ENCODE results near the gene ZNF213. TPM values are rescaled to one million over a fixed set of nuclear protein-coding genes. Genes with fewer than 3 reads are reported as not detected.
A peak's percentile ranks its signal among the peaks of the same experiment; 100 is the strongest.
"Not testable (repeated sequence)": the region's sequence is repeated elsewhere in the genome, so short reads cannot be mapped to it uniquely, and the experiment has no call there.

Gene ZNF213
- total and polyA plus RNA-seq, 2 donors from 2014 or later, result 5.6 to 12.5 TPM

DNA sequence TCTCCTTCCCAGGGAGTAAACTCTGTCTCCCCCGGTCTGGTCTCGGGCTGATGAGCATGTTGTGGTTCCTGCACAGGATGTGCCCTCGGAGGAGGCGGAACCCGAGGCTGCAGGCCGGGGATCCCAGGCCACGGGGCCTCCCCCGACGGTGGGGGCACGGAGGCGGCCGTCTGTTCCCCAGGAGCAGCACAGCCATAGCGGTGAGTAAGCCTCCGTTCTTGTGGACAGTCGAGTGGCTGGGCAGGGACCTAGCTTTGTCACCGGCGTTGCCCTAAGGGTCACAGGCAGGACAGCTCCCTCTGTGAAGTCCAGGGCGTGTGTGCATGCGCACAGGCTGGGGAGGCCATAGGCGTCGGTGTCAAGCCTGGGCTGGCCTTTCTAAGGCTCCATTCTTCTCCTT, 3.5 kb downstream of the ZNF213 start:
- H3K9ac ChIP-seq (ENCODE audit: low read length in 3 of 3), result no peak overlapping the region
- peaks cover 0 to 7% (median 0%) of the 10 kb centered on the region in 3 donors for H3K36me3 ChIP-seq (ENCODE audit: control insufficient read depth in 2 of 3, insufficient read depth in 3 of 3, low read length in 3 of 3)
- H3K27ac ChIP-seq (ENCODE audit: low read depth in 2 of 2, low read length in 2 of 2), result no peak overlapping the region
- intact Hi-C loops (cut with DNase I), result no loop called here
- H3K4me1 ChIP-seq (ENCODE audit: control insufficient read depth in 2 of 3, insufficient read depth in 2 of 3, low read depth in 1 of 3, low read length in 3 of 3), result peaks cover 0 to 7% (median 0%) of the 10 kb centered on the region in 3 donors
- DNase-seq (peak in 1 of 5 donors; percentile 58), FAIRE-seq (no peak)
- H3K4me3 ChIP-seq (ENCODE audit: low read length in 3 of 3), result no peak overlapping the region
- H3K9me3 ChIP-seq (ENCODE audit: control insufficient read depth in 2 of 3, insufficient read depth in 1 of 3, low read length in 3 of 3), result no peaks in the 10 kb centered on the region
- TF ChIP-seq CTCF (IDR thresholded peaks at IDR 0.05; ENCODE audit: borderline replicate concordance, extremely low read depth, insufficient read depth), result no peak
- no peaks in the 10 kb centered on the region for H3K27me3 ChIP-seq (ENCODE audit: control insufficient read depth, insufficient read depth, low read length)

GRCh38 chr16:3138823-3139426, 4.1 kb downstream of the ZNF213 start:
- DNase-seq, result peak in 2 of 5 donors; percentile 28 to 29
- intact Hi-C loops (cut with DNase I), result no loop called here
- no peak overlapping the region for H3K4me3 ChIP-seq (ENCODE audit: low read length in 3 of 3)
- FAIRE-seq, result no peak
- H3K27me3 ChIP-seq (ENCODE audit: control insufficient read depth, insufficient read depth, low read length), result no peaks in the 10 kb centered on the region
- H3K9me3 ChIP-seq (ENCODE audit: control insufficient read depth in 2 of 3, insufficient read depth in 1 of 3, low read length in 3 of 3), result no peaks in the 10 kb centered on the region
- H3K9ac ChIP-seq (ENCODE audit: low read length in 3 of 3), result no peak overlapping the region
- H3K27ac ChIP-seq (ENCODE audit: low read depth in 2 of 2, low read length in 2 of 2), result no peak overlapping the region
- TF ChIP-seq CTCF (IDR thresholded peaks at IDR 0.05; ENCODE audit: borderline replicate concordance, extremely low read depth, insufficient read depth), result no peak
- H3K4me1 ChIP-seq (ENCODE audit: control insufficient read depth in 2 of 3, insufficient read depth in 2 of 3, low read depth in 1 of 3, low read length in 3 of 3), result peaks cover 0 to 6% (median 0%) of the 10 kb centered on the region in 3 donors
- peaks cover 0 to 7% (median 0%) of the 10 kb centered on the region in 3 donors for H3K36me3 ChIP-seq (ENCODE audit: control insufficient read depth in 2 of 3, insufficient read depth in 3 of 3, low read length in 3 of 3)

DNA sequence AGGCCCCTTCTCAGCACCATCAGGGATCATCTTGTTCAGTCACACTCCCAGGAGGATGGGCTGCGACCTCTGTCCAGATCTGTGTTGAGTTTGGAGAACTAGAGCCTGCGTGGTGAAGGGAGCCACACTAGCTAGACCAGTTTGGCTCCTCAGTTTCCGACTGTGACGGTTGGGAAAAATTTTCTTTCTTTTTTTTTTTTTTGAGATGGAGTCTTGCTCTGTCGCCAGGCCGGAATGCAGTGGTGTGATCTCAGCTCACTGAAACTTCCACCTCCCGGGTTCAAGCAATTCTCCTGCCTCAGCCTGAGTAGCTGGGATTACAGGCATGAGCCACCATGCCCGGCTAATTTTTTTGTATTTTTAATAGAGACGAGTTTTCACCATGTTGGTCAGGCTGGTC, 4.7 kb downstream of the ZNF213 start:
- H3K4me3 ChIP-seq (ENCODE audit: low read length in 3 of 3); DNase-seq; H3K36me3 ChIP-seq (ENCODE audit: control insufficient read depth in 2 of 3, insufficient read depth in 3 of 3, low read length in 3 of 3); intact Hi-C loops (cut with DNase I); H3K27ac ChIP-seq (ENCODE audit: low read depth in 2 of 2, low read length in 2 of 2); H3K4me1 ChIP-seq (ENCODE audit: control insufficient read depth in 2 of 3, insufficient read depth in 2 of 3, low read depth in 1 of 3, low read length in 3 of 3); H3K9ac ChIP-seq (ENCODE audit: low read length in 3 of 3); H3K9me3 ChIP-seq (ENCODE audit: control insufficient read depth in 2 of 3, insufficient read depth in 1 of 3, low read length in 3 of 3); FAIRE-seq; H3K27me3 ChIP-seq (ENCODE audit: control insufficient read depth, insufficient read depth, low read length): not testable (repeated sequence)

- H3K27ac ChIP-seq (ENCODE audit: low read depth in 2 of 2, low read length in 2 of 2), result no peak overlapping the region
- no peaks in the 10 kb centered on the region for H3K9me3 ChIP-seq (ENCODE audit: control insufficient read depth in 2 of 3, insufficient read depth in 1 of 3, low read length in 3 of 3)
- DNase-seq (peak in 2 of 5 donors; percentile 33 to 69), FAIRE-seq (no peak)
- H3K4me3 ChIP-seq (ENCODE audit: low read length in 3 of 3), result no peak overlapping the region
- no peaks in the 10 kb centered on the region for H3K27me3 ChIP-seq (ENCODE audit: control insufficient read depth, insufficient read depth, low read length)
- no peak overlapping the region for H3K9ac ChIP-seq (ENCODE audit: low read length in 3 of 3)
- intact Hi-C loops (cut with DNase I), result no loop called here
- TF ChIP-seq CTCF (IDR thresholded peaks at IDR 0.05; ENCODE audit: borderline replicate concordance, extremely low read depth, insufficient read depth), result no peak
- peaks cover 0 to 7% (median 0%) of the 10 kb centered on the region in 3 donors for H3K36me3 ChIP-seq (ENCODE audit: control insufficient read depth in 2 of 3, insufficient read depth in 3 of 3, low read length in 3 of 3)
- H3K4me1 ChIP-seq (ENCODE audit: control insufficient read depth in 2 of 3, insufficient read depth in 2 of 3, low read depth in 1 of 3, low read length in 3 of 3), result peaks cover 0 to 3% (median 0%) of the 10 kb centered on the region in 3 donors
Measured at GRCh38 chr16:3140603-3141427, 6.0 kb downstream of the ZNF213 start.

Measured in kidney (tissue), 14 donors.